VCaP (cell line): ENCODE results near the gene KCNQ5.

Experiments used
- H3K27ac ChIP-seq: fragments of 450-650 bp; 2 replicates; pipeline ENCODE4 v1.5.1; 2017
- TF ChIP-seq, protein P1 (sequence below): fragments of 450-650 bp; conservative IDR thresholded peaks from 2 replicates; pipeline ENCODE4 v1.5.1; 2017; ENCODE audit warnings: mild to moderate bottlenecking, moderate library complexity

Gene KCNQ5

DNA sequence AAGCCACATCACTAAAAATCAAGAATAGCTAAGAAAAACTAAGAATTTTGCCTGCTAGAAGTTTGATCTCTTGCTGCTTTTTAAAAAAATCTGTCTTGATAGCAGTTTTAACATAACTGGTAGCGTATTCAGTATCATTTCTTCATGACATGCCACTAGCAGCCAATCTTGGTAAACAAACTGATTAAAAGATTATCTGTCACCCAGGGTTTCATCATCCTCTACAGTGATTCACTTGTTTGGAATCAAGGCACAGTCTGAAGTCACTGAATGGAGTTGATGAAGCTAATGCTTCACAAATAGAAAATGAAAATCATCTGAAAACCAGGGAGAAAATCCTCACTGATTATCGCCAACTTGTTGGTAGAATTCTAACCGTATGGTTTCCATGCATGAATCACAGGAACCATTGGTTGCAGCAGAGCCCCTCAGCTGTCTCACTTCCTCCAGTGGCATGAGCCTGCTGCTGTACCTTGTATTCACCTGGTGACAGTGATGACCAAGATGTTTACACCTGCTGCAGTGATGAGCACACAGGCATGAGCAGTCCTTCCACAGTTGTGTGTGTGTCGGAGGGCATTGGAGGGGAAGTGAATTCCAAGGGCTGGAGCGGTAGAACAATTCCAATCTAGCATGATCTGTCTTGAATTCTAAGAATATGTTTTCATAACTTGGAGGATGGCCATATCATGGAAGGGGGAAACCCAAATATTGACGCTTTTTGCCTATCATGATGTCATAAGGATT, 328.4 kb downstream of the KCNQ5 start:
- no peak overlapping the region for H3K27ac ChIP-seq
- TF ChIP-seq, protein P1, sequence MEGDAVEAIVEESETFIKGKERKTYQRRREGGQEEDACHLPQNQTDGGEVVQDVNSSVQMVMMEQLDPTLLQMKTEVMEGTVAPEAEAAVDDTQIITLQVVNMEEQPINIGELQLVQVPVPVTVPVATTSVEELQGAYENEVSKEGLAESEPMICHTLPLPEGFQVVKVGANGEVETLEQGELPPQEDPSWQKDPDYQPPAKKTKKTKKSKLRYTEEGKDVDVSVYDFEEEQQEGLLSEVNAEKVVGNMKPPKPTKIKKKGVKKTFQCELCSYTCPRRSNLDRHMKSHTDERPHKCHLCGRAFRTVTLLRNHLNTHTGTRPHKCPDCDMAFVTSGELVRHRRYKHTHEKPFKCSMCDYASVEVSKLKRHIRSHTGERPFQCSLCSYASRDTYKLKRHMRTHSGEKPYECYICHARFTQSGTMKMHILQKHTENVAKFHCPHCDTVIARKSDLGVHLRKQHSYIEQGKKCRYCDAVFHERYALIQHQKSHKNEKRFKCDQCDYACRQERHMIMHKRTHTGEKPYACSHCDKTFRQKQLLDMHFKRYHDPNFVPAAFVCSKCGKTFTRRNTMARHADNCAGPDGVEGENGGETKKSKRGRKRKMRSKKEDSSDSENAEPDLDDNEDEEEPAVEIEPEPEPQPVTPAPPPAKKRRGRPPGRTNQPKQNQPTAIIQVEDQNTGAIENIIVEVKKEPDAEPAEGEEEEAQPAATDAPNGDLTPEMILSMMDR: no peak

DNA sequence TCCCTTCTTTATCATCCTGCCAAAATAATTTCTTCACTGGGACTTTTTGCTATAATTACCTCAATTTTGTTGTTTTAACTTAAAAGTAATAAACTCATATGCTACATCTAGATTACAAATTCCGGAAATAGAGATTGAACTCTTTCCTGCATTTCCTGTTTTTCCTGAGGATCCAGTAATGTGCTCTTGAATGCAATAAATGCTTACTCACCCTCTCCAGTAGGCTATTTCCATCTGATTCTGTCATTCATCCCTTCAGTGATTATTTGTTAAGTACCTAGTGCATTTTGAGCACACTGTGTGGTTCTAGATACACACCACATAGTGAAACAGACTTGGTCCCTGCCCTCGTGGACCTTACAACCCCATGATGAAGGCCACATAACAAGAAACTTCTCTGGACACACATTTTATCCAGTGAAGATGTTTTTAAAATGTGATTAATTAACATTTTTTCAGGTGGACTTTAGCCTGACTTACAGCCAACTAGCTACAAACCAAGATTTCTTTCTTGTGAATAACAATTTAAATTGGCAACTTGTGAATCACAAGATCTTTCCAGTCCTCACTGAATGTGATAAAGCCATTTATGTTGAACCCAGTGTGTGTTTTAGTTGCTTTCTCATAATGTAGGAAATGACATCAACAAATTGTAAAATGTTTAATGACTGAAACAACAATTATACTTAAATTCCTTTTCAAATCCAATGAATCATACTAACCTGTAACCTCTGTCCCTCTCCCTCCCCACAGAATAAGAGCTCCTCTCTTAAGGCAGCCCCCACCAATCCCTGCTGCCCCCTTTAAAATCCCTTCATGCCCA, 331.2 kb downstream of the KCNQ5 start:
- TF ChIP-seq, protein P1: no peak
- H3K27ac ChIP-seq: no peak overlapping the region

DNA sequence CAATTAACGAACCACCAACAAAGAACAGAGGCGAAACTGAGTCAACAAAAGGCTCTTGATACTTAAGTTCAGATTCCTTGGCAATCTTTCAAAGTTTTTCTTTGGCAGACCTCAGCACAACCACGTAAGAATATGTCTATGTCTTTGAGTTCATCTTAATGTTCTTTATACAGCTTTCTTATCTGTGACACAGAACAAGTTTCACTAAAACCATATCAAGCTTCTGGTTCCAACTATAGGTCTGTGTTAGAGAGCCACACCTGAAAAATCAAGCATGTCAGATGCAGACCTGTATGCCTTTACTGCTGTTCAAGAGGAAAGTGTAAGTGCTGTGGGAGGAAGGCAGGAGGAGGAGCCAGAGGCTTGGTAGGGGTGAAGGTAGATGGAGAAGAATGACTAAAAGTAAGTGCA, 332.1 kb downstream of the KCNQ5 start:
- H3K27ac ChIP-seq: no peak overlapping the region
- TF ChIP-seq, protein P1: no peak

DNA sequence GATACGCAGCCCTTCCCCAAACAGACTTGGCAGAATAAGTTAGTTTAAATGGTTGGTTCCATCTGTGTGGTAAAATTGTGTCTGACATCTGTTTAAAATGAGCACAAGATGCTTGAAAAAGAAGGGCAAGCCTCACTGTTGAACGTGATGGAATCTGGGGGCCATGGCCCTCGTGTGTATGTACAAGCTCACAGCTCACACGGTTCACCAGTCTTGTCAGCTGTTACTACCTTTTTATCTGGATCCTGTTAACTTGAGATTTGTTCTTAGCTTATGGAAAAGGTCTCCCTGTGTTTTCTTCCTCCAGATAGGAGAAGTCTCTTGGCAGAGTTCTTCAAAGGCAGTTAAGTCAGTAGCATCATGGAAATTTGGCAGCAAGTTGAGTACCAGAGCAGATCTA, 332.9 kb downstream of the KCNQ5 start:
- H3K27ac ChIP-seq: no peak overlapping the region
- TF ChIP-seq, protein P1: no peak

DNA sequence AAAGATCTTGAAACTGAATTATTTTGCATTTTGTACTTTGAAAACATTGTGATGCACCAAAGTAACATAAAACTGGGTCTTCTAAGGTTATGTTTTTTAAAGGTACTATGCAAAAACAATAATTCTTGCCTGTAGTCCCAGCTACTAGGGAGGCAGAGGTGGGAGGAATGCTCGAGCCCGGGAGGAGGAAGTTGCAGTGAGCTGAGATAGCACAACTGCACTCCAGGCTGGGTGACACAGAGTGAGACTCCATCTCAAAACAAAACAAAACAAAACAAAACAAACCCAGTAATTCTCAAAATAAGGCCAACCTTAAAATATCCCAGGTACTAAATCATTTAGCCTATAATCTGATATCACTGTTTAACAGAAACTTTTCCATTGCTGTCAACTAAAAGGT, 333.8 kb downstream of the KCNQ5 start:
- no peak overlapping the region for H3K27ac ChIP-seq
- TF ChIP-seq, protein P1: no peak

DNA sequence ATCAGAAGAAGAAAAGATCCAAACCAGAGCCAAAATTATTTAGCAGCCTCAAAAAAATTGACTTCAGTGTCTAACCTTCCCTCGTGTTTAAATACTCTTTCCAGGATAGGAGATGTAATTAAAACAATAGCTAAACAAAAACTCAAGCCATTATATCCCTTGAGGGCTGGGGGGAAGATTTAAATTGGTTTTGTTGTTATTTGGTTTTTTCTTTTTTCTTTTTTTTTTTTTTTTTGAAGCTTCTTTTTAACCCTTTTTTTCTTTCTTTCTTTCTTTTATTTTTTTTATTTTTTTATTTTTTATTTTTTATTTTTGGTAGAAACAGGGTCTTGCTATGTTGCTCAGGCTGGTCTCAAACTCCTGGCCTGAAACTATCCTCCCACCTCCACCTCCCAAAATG, 334.4 kb downstream of the KCNQ5 start:
- H3K27ac ChIP-seq: no peak overlapping the region
- TF ChIP-seq, protein P1: no peak

DNA sequence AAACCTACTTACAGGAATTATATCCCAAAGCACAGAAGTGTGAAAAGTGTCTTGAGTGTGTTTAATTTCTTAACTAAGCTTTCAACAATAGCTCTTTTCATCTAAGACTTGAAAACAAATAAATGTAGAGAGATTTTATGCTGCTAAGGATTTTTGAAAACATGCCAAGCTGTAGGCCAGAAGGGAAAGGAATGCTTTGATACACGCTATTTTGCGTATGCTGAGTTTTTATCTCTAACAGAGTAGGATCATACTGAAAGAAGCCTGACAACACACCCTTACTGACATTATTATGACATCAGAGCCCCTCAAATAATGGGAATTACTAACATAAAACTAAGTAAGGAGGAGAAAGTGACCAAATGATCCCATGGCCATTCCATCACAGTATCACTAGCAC, 338.0 kb downstream of the KCNQ5 start:
- TF ChIP-seq, protein P1: no peak
- H3K27ac ChIP-seq: no peak overlapping the region
